NCI-H2029 (cell line): Measurements from ENCODE around the gene RBM43.
"Not testable (repeated sequence)": the region's sequence is repeated elsewhere in the genome, so short reads cannot be mapped to it uniquely, and the experiment has no call there.

Source experiments
- DNase-seq: peaks from one replicate; lab custom pipeline; 2025; lab: John Stamatoyannopoulos, UW

RBM43 gene

GRCh38 chr2:151261231-151261976, at the start of gene RBM43:
Gene RBM43 (minus strand): TSS chr2:151261863. CDS start chr2:151261727, 136 bp downstream.
- peak; percentile 83 for DNase-seq

- DNase-seq: not testable (repeated sequence)
Measured at GRCh38 chr2:151310313-151310712, 48.6 kb upstream of the RBM43 start.

- no peak for DNase-seq
Measured at GRCh38 chr2:151306621-151307020, 45.0 kb upstream of the RBM43 start.

DNA sequence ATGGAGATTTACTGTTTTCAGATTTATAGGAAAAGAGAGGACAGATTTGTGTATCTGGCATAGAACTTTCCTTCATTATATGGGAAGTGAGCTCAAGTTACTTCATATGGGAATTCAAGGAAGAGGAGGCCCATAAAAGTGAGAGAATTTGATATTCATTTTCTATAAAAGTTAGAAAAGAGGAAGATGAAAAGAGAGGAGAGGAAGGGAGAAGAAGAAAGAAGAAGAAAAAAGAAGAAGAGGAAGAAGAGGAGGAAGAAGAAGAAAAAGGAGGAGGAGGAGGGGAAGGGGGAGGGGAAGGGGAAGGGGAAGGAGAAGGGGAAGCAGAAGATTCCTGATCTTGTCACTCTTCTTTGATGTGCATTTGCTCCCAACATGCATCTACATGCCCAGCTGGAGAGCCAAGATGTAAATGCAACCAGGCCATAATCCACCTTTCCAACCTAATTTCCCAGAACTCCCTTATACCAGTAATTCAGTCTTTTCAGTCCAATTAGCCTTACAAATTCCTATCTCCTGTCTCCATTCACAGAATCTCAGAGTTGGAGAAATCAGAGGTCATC, 43.5 kb upstream of the RBM43 start:
- no peak for DNase-seq

GRCh38 chr2:151302879-151303278, 41.2 kb upstream of the RBM43 start:
- no peak for DNase-seq

DNA sequence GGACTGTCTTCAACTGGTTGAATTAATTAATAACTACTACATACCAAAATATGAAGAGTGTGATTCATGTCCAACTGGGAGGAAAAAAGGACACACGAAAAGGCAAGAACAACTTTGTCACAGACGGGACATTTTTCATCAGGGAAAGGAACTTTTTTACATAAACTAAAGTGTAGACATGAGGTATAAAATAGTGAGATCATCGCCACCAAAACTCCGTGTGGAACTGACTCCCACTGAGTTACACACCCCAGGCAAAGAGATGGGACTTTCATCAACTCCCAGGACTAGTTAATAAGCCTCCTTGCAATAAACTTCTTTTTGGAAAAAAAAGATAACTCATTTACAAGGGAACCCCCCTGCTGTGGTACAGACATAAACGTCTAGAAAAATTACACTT, 40.7 kb upstream of the RBM43 start:
- DNase-seq: no peak

- no peak for DNase-seq
Measured at GRCh38 chr2:151299920-151300539, 38.4 kb upstream of the RBM43 start.

DNA sequence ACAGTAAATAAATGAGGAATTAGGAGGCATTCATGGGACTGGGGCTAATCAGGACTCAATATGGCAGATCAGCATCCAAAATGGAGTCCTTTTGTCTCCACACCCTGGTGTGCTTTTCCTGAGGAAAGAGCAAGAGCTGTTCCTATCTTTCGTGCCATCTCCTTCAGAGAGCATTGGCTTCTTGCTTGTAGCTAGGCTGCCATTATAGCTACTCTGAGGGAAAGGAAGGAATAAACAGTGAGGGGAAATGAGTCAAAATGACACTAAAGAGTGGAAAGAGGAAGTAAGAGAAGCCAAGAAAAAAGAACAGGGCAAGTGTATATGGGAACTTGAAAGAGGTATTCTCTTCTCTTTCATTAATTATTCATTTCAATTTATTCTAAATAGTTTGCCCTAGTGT, 36.2 kb upstream of the RBM43 start:
- DNase-seq: no peak

DNA sequence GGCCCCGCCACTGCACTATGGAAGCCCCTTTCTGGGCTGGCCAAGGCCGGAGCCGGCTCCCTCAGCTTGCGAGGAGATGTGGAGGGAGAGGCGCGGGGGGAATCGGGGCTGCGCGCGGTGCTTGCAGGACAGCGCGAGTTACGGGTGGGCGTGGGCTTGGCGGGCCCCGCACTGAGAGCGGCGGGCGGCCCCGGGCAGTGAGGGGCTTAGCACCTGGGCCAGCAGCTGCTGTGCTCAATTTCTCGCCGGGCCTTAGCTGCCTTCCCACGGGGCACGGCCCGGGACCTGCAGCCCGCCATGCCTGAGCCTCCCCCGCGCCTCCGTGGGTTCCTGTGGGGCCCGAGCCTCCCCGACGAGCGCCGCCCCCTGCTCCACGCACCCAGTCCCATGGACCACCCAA, 34.3 kb upstream of the RBM43 start:
- not testable (repeated sequence) for DNase-seq

DNA sequence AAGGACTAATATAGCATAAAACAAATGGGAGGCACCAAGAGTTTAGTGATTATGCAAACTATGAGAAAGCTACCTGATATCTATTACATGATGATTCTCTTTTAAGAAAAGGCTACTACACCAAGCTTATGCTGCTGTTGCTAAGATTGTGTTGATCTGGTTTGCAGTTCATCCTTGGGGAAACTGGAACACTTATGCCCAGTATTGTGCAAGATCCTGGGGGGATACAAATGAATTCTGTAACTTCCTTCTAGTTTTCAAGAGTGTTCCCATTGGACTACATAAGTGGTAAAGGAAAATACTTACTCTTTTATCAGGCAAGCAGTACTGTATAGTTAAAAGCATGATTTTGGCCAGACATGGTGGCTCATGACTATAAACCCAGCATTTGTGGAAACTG, 30.9 kb upstream of the RBM43 start:
- no peak for DNase-seq

GRCh38 chr2:151292141-151292540, 30.5 kb upstream of the RBM43 start:
- no peak for DNase-seq

DNA sequence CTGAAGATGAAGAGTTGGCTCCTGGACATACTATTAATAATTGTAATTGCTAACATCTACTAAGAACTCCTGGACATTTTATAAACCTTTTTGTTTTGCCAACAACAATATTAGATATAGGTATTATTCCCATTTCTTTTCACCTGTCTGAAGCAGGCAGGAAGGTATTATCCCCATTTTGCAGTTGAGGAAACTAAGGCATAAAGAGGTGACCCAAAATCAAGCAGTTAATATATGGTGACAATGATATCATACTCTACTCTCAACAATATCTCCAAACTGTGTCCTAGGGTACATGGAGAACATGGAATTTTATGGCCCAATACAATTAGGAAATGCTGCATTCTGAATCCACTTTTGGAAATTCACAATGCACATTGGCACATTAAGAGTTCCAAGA, 29.6 kb upstream of the RBM43 start:
- no peak for DNase-seq

DNA sequence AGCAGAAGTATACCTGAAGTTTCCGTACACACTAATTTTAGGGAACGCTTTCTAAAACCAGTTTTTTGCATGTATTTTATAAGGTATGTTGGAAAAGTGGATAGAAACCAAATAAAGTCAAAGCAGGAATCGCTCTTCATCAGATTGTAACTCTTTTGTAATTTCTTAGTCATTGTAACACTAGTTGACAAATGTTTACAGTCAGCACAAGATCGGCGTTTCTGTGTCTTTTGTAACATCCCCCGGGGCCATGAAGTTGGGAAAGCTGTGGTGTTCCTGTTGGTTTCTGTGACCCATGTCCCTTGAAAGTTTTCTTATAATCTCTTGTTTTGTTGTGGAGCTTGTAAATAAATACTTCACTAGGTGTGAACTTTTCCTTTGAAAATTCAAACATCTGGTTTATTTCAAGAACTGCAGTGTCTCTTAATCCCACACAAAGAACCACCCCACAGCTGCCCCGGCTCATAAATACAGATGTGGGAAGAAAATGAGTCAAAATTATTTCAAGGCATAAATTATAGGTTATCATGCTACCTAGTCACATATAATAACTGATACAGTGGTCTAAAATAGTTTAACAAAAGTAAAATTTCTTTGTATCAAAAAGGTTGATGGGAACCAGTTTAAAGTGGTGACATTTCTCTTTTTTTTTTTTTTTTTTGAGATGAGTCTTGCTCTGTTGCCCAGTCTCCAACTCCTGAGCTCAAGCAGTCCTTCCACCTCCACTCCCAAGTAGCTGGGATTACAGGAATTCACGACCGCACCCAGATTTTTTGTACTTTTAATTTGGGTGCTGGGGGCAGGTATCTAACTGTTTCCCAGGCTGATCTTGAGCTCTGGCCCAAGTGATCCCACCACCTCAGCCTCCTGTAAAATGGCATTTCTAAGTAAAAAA, 28.6 kb upstream of the RBM43 start:
- DNase-seq: no peak

DNA sequence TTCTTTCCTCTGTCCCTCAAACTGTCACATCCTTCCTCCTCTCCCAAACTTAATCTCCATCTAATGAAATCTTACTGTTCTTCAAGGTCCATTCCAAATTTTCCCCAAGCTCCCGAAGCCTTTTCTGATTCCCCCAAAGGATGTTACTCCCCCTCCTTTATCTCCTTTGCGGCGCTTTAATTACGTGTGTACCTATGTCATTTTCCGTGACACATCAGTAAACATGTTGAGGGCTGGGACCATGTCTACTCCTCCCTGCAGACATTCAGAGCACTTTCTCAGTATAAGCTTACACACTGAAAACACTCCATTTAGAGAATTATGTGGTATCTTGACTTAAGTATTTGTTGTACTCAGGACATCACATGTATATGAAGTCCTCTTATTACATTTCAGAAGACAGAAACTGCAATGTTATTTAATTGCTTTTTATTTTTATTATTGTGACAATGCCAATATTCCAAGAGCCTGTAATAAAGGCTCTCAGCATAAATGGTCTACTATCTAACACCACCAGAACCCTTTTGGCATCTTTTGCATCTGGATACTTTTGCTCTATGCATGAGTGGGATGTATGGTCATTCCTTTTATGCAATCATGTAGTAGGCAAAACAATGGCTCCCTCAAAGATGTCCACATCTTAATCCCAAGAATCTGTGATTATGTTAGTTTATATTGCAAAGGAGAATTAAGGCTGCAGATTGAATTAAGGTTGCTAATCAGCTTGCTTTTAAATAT, 26.0 kb upstream of the RBM43 start:
- DNase-seq: no peak

GRCh38 chr2:151282401-151282800, 20.7 kb upstream of the RBM43 start:
- DNase-seq: no peak

DNA sequence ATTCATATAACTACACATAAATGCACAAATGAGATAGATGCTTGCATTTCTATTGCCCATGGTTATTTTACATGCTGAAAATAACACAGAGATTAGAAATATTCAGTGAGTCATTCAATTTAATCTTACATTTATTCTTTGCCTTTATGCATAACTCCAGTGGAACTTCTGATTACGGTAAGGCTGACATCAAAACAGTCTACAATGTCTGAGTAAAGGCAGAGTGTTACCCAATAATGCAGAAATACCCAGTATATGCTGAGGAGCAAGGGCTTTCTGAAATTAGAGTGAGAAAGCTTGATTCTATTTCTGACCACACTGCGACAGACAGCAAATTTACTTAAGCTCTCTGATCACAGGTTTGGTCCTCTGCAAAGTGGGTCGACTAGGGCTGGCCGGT, 18.6 kb upstream of the RBM43 start:
- no peak for DNase-seq

DNA sequence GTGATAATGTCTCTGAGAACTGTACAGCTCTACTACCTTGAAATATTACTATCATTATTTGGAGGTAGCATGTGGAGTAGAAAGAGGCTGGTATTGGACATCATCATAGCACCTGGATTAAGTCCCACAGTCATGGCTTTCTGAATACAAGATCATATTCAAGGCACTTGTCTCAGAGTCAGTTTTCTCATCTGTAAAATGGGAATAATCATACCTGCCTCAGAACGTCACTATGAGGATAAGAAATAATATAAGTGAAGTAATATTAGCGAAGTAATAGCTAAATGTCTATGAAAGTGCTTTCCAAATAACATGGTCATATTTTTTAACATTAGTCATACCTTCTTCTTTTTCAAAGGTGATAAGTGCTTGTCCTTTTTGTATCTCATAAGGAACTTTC, 16.8 kb upstream of the RBM43 start:
- DNase-seq: no peak

DNA sequence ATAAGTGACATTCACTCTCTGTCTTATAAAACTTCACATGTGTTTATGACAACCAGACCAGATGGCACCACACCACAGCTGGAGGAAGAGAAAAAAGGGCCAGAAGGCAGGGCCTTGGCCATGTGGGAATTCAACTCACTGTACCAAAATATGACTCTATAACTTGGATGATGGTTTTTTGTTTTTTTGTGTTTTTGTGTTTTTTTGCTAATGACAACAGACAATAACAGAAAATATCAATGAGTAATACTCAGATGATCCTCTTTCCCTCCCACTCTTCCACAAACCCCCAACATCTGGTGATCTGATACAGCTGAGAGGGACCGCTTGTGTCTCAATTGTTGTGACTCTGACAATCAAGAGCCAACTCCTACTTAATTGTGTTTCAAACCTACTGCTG, 15.4 kb upstream of the RBM43 start:
- DNase-seq: no peak

- no peak for DNase-seq
Measured at GRCh38 chr2:151275291-151275690, 13.6 kb upstream of the RBM43 start.

GRCh38 chr2:151271824-151272223, 10.2 kb upstream of the RBM43 start:
- DNase-seq: no peak

DNA sequence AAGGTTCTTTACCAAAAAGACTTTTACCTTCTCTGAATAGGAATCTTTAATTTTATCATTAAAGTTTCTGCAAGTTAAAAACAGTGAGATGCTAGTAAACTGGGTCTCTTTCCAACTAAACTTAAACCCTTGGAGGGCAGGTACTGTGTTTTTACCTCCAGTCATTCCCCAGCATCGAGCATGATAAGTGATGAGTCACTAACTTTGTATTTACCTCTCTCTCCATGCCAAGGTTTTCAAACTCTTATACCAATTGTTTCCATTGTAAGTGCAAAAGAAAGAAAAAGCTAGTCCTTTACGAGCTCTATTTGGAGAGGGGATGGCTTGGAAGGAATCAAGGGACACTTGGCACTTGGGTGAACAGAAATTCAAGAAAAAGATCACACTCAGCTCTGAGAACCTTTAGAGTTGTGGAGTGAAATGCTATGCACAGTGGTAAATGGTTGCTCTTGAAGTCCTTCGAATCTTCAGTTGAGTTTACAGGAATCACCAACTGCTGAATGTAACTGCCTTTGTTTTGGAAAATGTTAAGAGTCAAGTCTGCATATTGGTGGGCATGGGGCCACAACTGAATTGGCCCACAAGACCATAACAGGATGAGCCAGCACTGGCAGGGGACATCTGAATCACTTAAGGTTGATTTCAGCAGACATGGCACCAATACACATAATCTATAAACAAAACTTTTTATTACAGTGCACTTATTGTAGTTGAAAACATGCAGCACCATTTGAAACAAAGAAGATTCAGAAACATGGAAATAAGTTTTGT, 8.3 kb upstream of the RBM43 start:
- DNase-seq: no peak
